Right ventricle myocardium inferior (tissue), 1 donor: Measurements from ENCODE around the gene ACSM2A. TPM values are rescaled to one million over a fixed set of nuclear protein-coding genes. Genes with fewer than 3 reads are reported as not detected.
A peak's percentile ranks its signal among the peaks of the same experiment; 100 is the strongest.
"Not testable (repeated sequence)": the region's sequence is repeated elsewhere in the genome, so short reads cannot be mapped to it uniquely, and the experiment has no call there.

ENCODE experiments used
- ATAC-seq: fragments of 200-7000 bp; cut with Tn5 transposase; one replicate; pipeline ENCODE4 v1.9.1; 2020; ENCODE audit warnings: mild to moderate bottlenecking, moderate library complexity
- DNase-seq: peaks from one replicate; pipeline ENCODE4 v3.0.0; 2021; ENCODE audit errors: missing footprints
- intact Hi-C: fragments of 100-400 bp; cut with DNase I; formaldehyde crosslinking; loops from one replicate; pipeline ENCODE4 v1.11.0; 2022
- long read RNA-seq: library from polyadenylated mRNA; unstranded; transcript quantifications from one replicate; pipeline ENCODE4 v2.0.0, GENCODE V29; 2021
- total RNA-seq: library from RNA; stranded (reverse); fragmentation: NEBNext Ultra II Directional; extraction: Animal tissue kit (Norgen Biotek cat#: 25700); gene quantifications from one replicate; pipeline ENCODE4 v1.2.1, GENCODE V29; 2021
- donor health status: DM: no; HTN: yes; CAD: no; lungs with severe emphysema.

The ACSM2A gene
- total RNA-seq: not detected
- long read RNA-seq: 0 reads

- ATAC-seq, DNase-seq, intact Hi-C loops: not testable (repeated sequence)
Measured at GRCh38 chr16:20451364-20451763, at the start of gene ACSM2A. Gene ACSM2A, plus strand, starts transcription at chr16:20451521. Its CDS starts 8,594 bp downstream, at chr16:20460115.

- no peak for DNase-seq
- intact Hi-C loops: no loop called here
- no peak for ATAC-seq
Measured at GRCh38 chr16:20402651-20403050, 48.7 kb upstream of the ACSM2A start.

- intact Hi-C loops: no loop called here
- DNase-seq (no peak), ATAC-seq (no peak)
Measured at GRCh38 chr16:20404637-20405036, 46.7 kb upstream of the ACSM2A start, which contains the start of gene PDILT. Gene PDILT, minus strand, starts transcription at chr16:20404737. Its CDS starts 5,437 bp downstream, at chr16:20399300.

GRCh38 chr16:20409398-20410120 is 41.8 kb upstream of the ACSM2A start, which contains the start of gene ACSM5:
Gene ACSM5, plus strand, starts transcription at chr16:20409534. Its CDS starts 1,951 bp downstream, at chr16:20411485.
- no peak for DNase-seq
- intact Hi-C loops: no loop called here
- peak; percentile 84 for ATAC-seq

GRCh38 chr16:20410121-20410723 is 41.1 kb upstream of the ACSM2A start:
- no peak for DNase-seq
- ATAC-seq: no peak
- intact Hi-C loops: no loop called here

GRCh38 chr16:20411055-20411454 is 40.3 kb upstream of the ACSM2A start:
- no peak for ATAC-seq
- intact Hi-C loops: no loop called here
- no peak for DNase-seq

- ATAC-seq: no peak
- intact Hi-C loops: no loop called here
Measured at GRCh38 chr16:20415541-20415940, 35.8 kb upstream of the ACSM2A start.

GRCh38 chr16:20419093-20419492 is 32.2 kb upstream of the ACSM2A start:
- intact Hi-C loops, DNase-seq, ATAC-seq: not testable (repeated sequence)

More at GRCh38 chr16:20415541-20415940, 35.8 kb upstream of the ACSM2A start:
- DNase-seq: no peak

GRCh38 chr16:20421748-20422147 is 29.6 kb upstream of the ACSM2A start:
- not testable (repeated sequence) for ATAC-seq, DNase-seq

GRCh38 chr16:20423772-20424128 is 27.6 kb upstream of the ACSM2A start:
- ATAC-seq, DNase-seq, intact Hi-C loops: not testable (repeated sequence)

More at GRCh38 chr16:20421748-20422147, 29.6 kb upstream of the ACSM2A start:
- intact Hi-C loops: not testable (repeated sequence)

- ATAC-seq: no peak
- no peak for DNase-seq
- intact Hi-C loops: no loop called here
Measured at GRCh38 chr16:20424129-20424866, 27.0 kb upstream of the ACSM2A start.

- DNase-seq, ATAC-seq, intact Hi-C loops: not testable (repeated sequence)
Measured at GRCh38 chr16:20427401-20427797, 23.9 kb upstream of the ACSM2A start.

GRCh38 chr16:20429499-20429898 is 21.8 kb upstream of the ACSM2A start:
- DNase-seq, ATAC-seq, intact Hi-C loops: not testable (repeated sequence)

GRCh38 chr16:20430480-20430879 is 20.8 kb upstream of the ACSM2A start:
- ATAC-seq, DNase-seq, intact Hi-C loops: not testable (repeated sequence)

- intact Hi-C loops: no loop called here
- DNase-seq (no peak), ATAC-seq (no peak)
Measured at GRCh38 chr16:20430948-20431347, 20.4 kb upstream of the ACSM2A start.

GRCh38 chr16:20438950-20439349 is 12.4 kb upstream of the ACSM2A start:
- intact Hi-C loops, DNase-seq: not testable (repeated sequence)
- ATAC-seq: peak; percentile 32

- DNase-seq, intact Hi-C loops: not testable (repeated sequence)
- peak; percentile 88 for ATAC-seq
Measured at GRCh38 chr16:20439820-20440231, 11.5 kb upstream of the ACSM2A start.

GRCh38 chr16:20440731-20441130 is 10.6 kb upstream of the ACSM2A start:
- intact Hi-C loops, ATAC-seq, DNase-seq: not testable (repeated sequence)

- DNase-seq (no peak), ATAC-seq (no peak)
- intact Hi-C loops: no loop called here
Measured at GRCh38 chr16:20441191-20441590, 10.1 kb upstream of the ACSM2A start.
